Erythroblast (primary cell): ENCODE measurements around the gene RASSF9.

Source experiments
- GATA1 ChIP-seq: IDR thresholded peaks from 2 replicates; pipeline ENCODE4 v1.6.1; 2011; ENCODE audit warnings: low read depth, mild to moderate bottlenecking, control low read depth, low read length, moderate library complexity
- POLR2A ChIP-seq: IDR thresholded peaks from 2 replicates; pipeline ENCODE4 v1.6.1; 2011; ENCODE audit warnings: mild to moderate bottlenecking, low read length

DNA sequence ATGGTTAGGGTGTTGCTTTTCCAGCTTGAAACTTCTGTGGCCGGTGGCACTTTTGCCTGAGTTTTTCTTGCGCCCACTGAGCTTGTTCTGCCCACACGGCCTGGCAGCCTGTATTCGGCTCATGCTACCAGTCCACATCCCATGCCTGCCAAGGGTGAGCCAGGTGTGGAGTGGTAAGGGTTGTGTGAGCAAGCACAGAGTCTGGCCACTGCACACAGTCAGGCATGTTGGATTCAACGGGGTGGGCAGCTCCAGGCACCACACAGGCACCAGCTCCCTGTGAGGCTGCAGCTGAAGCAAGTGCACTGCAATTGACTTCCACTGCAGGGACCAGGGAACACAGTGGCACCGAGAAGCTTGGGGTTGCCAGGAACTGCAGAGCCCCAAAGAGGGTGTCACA lies 19.1 kb upstream of the RASSF9 start:
- no peak for TF ChIP-seq POLR2A
- TF ChIP-seq GATA1 = no peak
